WTC11 (cell line): ENCODE results near the gene KBTBD7. TPM values are rescaled to one million over a fixed set of nuclear protein-coding genes. Genes with fewer than 3 reads are reported as not detected.

Experiments used
- ATAC-seq: fragments of 200-7000 bp; cut with Tn5 transposase; 2 replicates; pipeline ENCODE4 v1.10.0; 2021; ENCODE audit warnings: mild to moderate bottlenecking, moderate library complexity
- CTCF ChIA-PET: fragments of 300-600 bp; sonication (Branson Sonifier 250); formaldehyde crosslinking; loops from one replicate; lab custom pipeline; 2021; ENCODE audit warnings: antibody characterized with exemption; lab: Charles Lee
- POLR2A ChIA-PET: fragments of 350-600 bp; sonication (Branson Sonifier 250); formaldehyde crosslinking; loops from one replicate; lab custom pipeline; 2021; ENCODE audit warnings: antibody characterized with exemption; lab: Charles Lee
- DNase-seq: peaks from one replicate; pipeline ENCODE4 v3.0.0; 2021; ENCODE audit warnings: low spot score
- H3K27ac Mint-ChIP-seq: 2 replicates; pipeline ENCODE4 v1.8.0; 2021; ENCODE audit warnings: mixed read lengths
- H3K27me3 Mint-ChIP-seq: 2 replicates; pipeline ENCODE4 v1.8.0; 2021; ENCODE audit warnings: low read depth, mild to moderate bottlenecking, moderate library complexity, mixed read lengths
- H3K36me3 Mint-ChIP-seq: 2 replicates; pipeline ENCODE4 v1.8.0; 2021; ENCODE audit warnings: mixed read lengths
- H3K4me1 Mint-ChIP-seq: 2 replicates; pipeline ENCODE4 v1.8.0; 2022; ENCODE audit warnings: mixed read lengths
- H3K4me3 Mint-ChIP-seq: 2 replicates; pipeline ENCODE4 v1.8.0; 2021; ENCODE audit warnings: mild to moderate bottlenecking, moderate library complexity, mixed read lengths
- H3K9me3 Mint-ChIP-seq: 2 replicates; pipeline ENCODE4 v1.8.0; 2021; ENCODE audit warnings: mixed read lengths
- ATF2 ChIP-seq: sonication (generic); formaldehyde crosslinking; IDR thresholded peaks from 2 replicates; pipeline ENCODE4 v1.8.1; 2022; ENCODE audit warnings: low read depth, missing genetic modification reagents, borderline replicate concordance
- CBFB ChIP-seq: sonication (generic); formaldehyde crosslinking; IDR thresholded peaks from 2 replicates; pipeline ENCODE4 v1.8.1; 2022; ENCODE audit warnings: mild to moderate bottlenecking, low read depth, missing genetic modification reagents
- CTCF ChIP-seq: fragments of 200-600 bp; IDR thresholded peaks from 2 replicates; pipeline ENCODE4 v1.8.0; 2022; ENCODE audit warnings: antibody characterized with exemption
- ERG ChIP-seq: fragments of 250-450 bp; sonication (Bioruptor Pico); IDR thresholded peaks from 2 replicates; pipeline ENCODE4 v1.8.0; 2021; ENCODE audit warnings: mild to moderate bottlenecking
- ETV6 ChIP-seq: sonication (generic); formaldehyde crosslinking; IDR thresholded peaks from 2 replicates; pipeline ENCODE4 v1.8.1; 2022; ENCODE audit warnings: mild to moderate bottlenecking, missing genetic modification reagents
- FOXJ3 ChIP-seq: sonication (generic); formaldehyde crosslinking; IDR thresholded peaks from 2 replicates; pipeline ENCODE4 v1.9.0; 2021; ENCODE audit warnings: missing genetic modification reagents, mild to moderate bottlenecking, borderline replicate concordance
- FOXK1 ChIP-seq: sonication (generic); formaldehyde crosslinking; IDR thresholded peaks from 2 replicates; pipeline ENCODE4 v1.8.0; 2022; ENCODE audit warnings: mild to moderate bottlenecking, moderate library complexity, missing genetic modification reagents
- FOXP1 ChIP-seq: sonication (generic); formaldehyde crosslinking; IDR thresholded peaks from 2 replicates; pipeline ENCODE4 v1.8.0; 2022; ENCODE audit warnings: missing genetic modification reagents, mild to moderate bottlenecking, moderate library complexity, borderline replicate concordance
- IRF1 ChIP-seq: sonication (generic); formaldehyde crosslinking; IDR thresholded peaks from 2 replicates; pipeline ENCODE4 v1.8.0; 2023; ENCODE audit warnings: missing genetic modification reagents
- NR2C2 ChIP-seq: sonication (generic); formaldehyde crosslinking; IDR thresholded peaks from 2 replicates; pipeline ENCODE4 v1.8.0; 2022; ENCODE audit warnings: mild to moderate bottlenecking, missing genetic modification reagents
- RORB ChIP-seq: fragments of 250-450 bp; sonication (Bioruptor Pico); IDR thresholded peaks from 2 replicates; pipeline ENCODE4 v1.9.0; 2021; ENCODE audit warnings: mild to moderate bottlenecking
- SP1 ChIP-seq: sonication (generic); formaldehyde crosslinking; conservative IDR thresholded peaks from 2 replicates; pipeline ENCODE4 v1.8.1; 2022; ENCODE audit warnings: missing genetic modification reagents
- STAT6 ChIP-seq: sonication (generic); formaldehyde crosslinking; conservative IDR thresholded peaks from 2 replicates; pipeline ENCODE4 v1.8.1; 2023; ENCODE audit warnings: mild to moderate bottlenecking, low read depth, missing genetic modification reagents, moderate library complexity
- TCF7 ChIP-seq: sonication (generic); formaldehyde crosslinking; IDR thresholded peaks from 2 replicates; pipeline ENCODE4 v1.8.0; 2022; ENCODE audit warnings: mild to moderate bottlenecking, low read depth, missing genetic modification reagents, moderate library complexity
- TEAD1 ChIP-seq: sonication (generic); formaldehyde crosslinking; IDR thresholded peaks from 2 replicates; pipeline ENCODE4 v1.8.0; 2022; ENCODE audit warnings: mild to moderate bottlenecking, missing genetic modification reagents
- ZBTB21 ChIP-seq: sonication (generic); formaldehyde crosslinking; IDR thresholded peaks from 2 replicates; pipeline ENCODE4 v1.8.1; 2023; ENCODE audit warnings: mild to moderate bottlenecking, missing genetic modification reagents, borderline replicate concordance
- total RNA-seq: library from RNA; stranded (reverse); gene quantifications from 3 replicates; pipeline ENCODE4 v1.2.3, GENCODE V29; 2021
- TF ChIP-seq, protein P1 (sequence below): sonication (generic); formaldehyde crosslinking; IDR thresholded peaks from 2 replicates; pipeline ENCODE4 v1.8.0; 2023; ENCODE audit warnings: mild to moderate bottlenecking, missing genetic modification reagents
- TF ChIP-seq, protein P2 (sequence below): fragments of 250-450 bp; sonication (Bioruptor Pico); IDR thresholded peaks from 2 replicates; pipeline ENCODE4 v1.9.0; 2021; ENCODE audit warnings: moderate library complexity, mild to moderate bottlenecking, inconsistent platforms, borderline replicate concordance
- TF ChIP-seq, protein P3 (sequence below): sonication (generic); formaldehyde crosslinking; IDR thresholded peaks from 2 replicates; pipeline ENCODE4 v1.8.1; 2023; ENCODE audit warnings: mild to moderate bottlenecking, missing genetic modification reagents
- TF ChIP-seq, protein P4 (sequence below): sonication (generic); formaldehyde crosslinking; IDR thresholded peaks from 2 replicates; pipeline ENCODE4 v1.8.1; 2023; ENCODE audit warnings: mild to moderate bottlenecking, missing genetic modification reagents

The KBTBD7 gene
- total RNA-seq, 1 experiment from 2014 or later, result 15.7 TPM

DNA sequence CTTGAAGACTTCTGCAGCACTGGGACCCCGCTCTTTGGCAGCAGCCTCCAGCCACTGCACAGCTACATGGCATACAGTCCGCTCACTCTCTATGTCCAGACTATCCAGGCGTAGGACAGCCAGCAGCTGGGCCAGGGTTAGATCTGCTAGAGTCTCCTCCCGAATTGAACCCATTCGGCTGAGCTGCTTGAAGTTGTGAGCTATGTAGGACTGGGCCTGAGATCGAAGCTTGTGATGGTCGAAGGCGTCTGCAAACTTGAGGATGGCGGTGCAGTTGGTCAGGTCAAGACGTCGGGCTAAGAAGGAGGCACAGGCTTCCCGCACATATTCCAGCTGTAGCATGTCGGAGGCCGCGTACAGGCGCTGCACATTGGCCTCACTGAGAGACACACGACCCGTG is 900 bp downstream of the KBTBD7 start:
- DNase-seq, result no peak
- Mint-ChIP-seq H3K27ac (no peak overlapping the region), H3K27me3 (peaks cover 5% of the 10 kb centered on the region), H3K36me3 (peaks cover 21% of the 10 kb centered on the region), H3K4me3 (peak overlapping the region; percentile 87), H3K4me1 (peaks cover 24% of the 10 kb centered on the region), H3K9me3 (no peaks in the 10 kb centered on the region)
- ATAC-seq, result no peak
- POLR2A ChIA-PET, result no interaction called here
- no peak for TF ChIP-seq CBFB (CRISPR knock-in tag)
- no peak for TF ChIP-seq STAT6 (CRISPR knock-in tag)
- CTCF ChIA-PET, result no interaction called here

- Mint-ChIP-seq H3K27me3 (peaks cover 4% of the 10 kb centered on the region), H3K4me1 (peaks cover 31% of the 10 kb centered on the region), H3K36me3 (peaks cover 20% of the 10 kb centered on the region), H3K4me3 (no peak overlapping the region)
- CTCF ChIA-PET, result no interaction called here
- DNase-seq, result no peak
- POLR2A ChIA-PET, result no interaction called here
- TF ChIP-seq, protein P1, sequence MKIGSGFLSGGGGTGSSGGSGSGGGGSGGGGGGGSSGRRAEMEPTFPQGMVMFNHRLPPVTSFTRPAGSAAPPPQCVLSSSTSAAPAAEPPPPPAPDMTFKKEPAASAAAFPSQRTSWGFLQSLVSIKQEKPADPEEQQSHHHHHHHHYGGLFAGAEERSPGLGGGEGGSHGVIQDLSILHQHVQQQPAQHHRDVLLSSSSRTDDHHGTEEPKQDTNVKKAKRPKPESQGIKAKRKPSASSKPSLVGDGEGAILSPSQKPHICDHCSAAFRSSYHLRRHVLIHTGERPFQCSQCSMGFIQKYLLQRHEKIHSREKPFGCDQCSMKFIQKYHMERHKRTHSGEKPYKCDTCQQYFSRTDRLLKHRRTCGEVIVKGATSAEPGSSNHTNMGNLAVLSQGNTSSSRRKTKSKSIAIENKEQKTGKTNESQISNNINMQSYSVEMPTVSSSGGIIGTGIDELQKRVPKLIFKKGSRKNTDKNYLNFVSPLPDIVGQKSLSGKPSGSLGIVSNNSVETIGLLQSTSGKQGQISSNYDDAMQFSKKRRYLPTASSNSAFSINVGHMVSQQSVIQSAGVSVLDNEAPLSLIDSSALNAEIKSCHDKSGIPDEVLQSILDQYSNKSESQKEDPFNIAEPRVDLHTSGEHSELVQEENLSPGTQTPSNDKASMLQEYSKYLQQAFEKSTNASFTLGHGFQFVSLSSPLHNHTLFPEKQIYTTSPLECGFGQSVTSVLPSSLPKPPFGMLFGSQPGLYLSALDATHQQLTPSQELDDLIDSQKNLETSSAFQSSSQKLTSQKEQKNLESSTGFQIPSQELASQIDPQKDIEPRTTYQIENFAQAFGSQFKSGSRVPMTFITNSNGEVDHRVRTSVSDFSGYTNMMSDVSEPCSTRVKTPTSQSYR (CRISPR knock-in tag), result no peak
- TF ChIP-seq RORB (CRISPR knock-in tag) (no peak), CTCF (no peak), FOXJ3 (no peak), FOXP1 (CRISPR knock-in tag) (no peak), ZBTB21 (CRISPR knock-in tag) (no peak), NR2C2 (CRISPR knock-in tag) (no peak), TEAD1 (CRISPR knock-in tag) (no peak), TCF7 (CRISPR knock-in tag) (no peak), SP1 (CRISPR knock-in tag) (no peak), ERG (no peak), FOXK1 (CRISPR knock-in tag) (no peak), IRF1 (CRISPR knock-in tag) (no peak), ATF2 (CRISPR knock-in tag) (no peak), ETV6 (CRISPR knock-in tag) (no peak)
- TF ChIP-seq, protein P2, sequence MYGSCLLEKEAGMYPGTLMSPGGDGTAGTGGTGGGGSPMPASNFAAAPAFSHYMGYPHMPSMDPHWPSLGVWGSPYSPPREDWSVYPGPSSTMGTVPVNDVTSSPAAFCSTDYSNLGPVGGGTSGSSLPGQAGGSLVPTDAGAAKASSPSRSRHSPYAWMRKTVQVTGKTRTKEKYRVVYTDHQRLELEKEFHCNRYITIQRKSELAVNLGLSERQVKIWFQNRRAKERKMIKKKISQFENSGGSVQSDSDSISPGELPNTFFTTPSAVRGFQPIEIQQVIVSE (CRISPR knock-in tag), result no peak
- TF ChIP-seq, protein P3, sequence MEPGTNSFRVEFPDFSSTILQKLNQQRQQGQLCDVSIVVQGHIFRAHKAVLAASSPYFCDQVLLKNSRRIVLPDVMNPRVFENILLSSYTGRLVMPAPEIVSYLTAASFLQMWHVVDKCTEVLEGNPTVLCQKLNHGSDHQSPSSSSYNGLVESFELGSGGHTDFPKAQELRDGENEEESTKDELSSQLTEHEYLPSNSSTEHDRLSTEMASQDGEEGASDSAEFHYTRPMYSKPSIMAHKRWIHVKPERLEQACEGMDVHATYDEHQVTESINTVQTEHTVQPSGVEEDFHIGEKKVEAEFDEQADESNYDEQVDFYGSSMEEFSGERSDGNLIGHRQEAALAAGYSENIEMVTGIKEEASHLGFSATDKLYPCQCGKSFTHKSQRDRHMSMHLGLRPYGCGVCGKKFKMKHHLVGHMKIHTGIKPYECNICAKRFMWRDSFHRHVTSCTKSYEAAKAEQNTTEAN (CRISPR knock-in tag), result no peak
- TF ChIP-seq, protein P4, sequence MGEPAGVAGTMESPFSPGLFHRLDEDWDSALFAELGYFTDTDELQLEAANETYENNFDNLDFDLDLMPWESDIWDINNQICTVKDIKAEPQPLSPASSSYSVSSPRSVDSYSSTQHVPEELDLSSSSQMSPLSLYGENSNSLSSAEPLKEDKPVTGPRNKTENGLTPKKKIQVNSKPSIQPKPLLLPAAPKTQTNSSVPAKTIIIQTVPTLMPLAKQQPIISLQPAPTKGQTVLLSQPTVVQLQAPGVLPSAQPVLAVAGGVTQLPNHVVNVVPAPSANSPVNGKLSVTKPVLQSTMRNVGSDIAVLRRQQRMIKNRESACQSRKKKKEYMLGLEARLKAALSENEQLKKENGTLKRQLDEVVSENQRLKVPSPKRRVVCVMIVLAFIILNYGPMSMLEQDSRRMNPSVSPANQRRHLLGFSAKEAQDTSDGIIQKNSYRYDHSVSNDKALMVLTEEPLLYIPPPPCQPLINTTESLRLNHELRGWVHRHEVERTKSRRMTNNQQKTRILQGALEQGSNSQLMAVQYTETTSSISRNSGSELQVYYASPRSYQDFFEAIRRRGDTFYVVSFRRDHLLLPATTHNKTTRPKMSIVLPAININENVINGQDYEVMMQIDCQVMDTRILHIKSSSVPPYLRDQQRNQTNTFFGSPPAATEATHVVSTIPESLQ (CRISPR knock-in tag), result no peak
- TF ChIP-seq, all 79 proteins: peak for 0
- ATAC-seq, result no peak
- H3K27ac Mint-ChIP-seq, result no peak overlapping the region
- peaks cover 3% of the 10 kb centered on the region; the same call in 1 of the 2 replicates for H3K9me3 Mint-ChIP-seq
Measured at GRCh38 chr13:41188584-41188983, 5.8 kb downstream of the KBTBD7 start.
